Medulla oblongata (tissue), 1 donor: Measurements from ENCODE around the gene TJP1.
A peak's percentile ranks its signal among the peaks of the same experiment; 100 is the strongest.

Experiments used
- DNase-seq: peaks from one replicate; pipeline ENCODE4 v3.0.0-alpha.2; 2015; ENCODE audit errors: extremely low spot score

The TJP1 gene

GRCh38 chr15:29822100-29822683, at the start of gene TJP1:
Gene TJP1, minus strand, starts transcription at chr15:29822468. Its CDS starts 440 bp downstream, at chr15:29822028.
- peak; percentile 80 for DNase-seq

GRCh38 chr15:29871401-29871800, 49.1 kb upstream of the TJP1 start:
- DNase-seq, result peak; percentile 27

- DNase-seq, result peak; percentile 73
These were observed 48.4 kb upstream of the TJP1 start for GRCh38 chr15:29870495-29871151.

GRCh38 chr15:29867241-29868000, 45.2 kb upstream of the TJP1 start:
- no peak for DNase-seq

GRCh38 chr15:29866337-29866736, 44.1 kb upstream of the TJP1 start:
- no peak for DNase-seq

- no peak for DNase-seq
These were observed 42.2 kb upstream of the TJP1 start for GRCh38 chr15:29864501-29864900.

- no peak for DNase-seq
These were observed 41.2 kb upstream of the TJP1 start for GRCh38 chr15:29863438-29863837.

- DNase-seq, result no peak
These were observed 40.0 kb upstream of the TJP1 start for GRCh38 chr15:29862271-29862670.

GRCh38 chr15:29860872-29861271, 38.6 kb upstream of the TJP1 start:
- DNase-seq, result no peak

GRCh38 chr15:29859973-29860715, 37.9 kb upstream of the TJP1 start:
- no peak for DNase-seq

GRCh38 chr15:29859293-29859692, 37.0 kb upstream of the TJP1 start:
- no peak for DNase-seq

GRCh38 chr15:29857221-29857789, 35.0 kb upstream of the TJP1 start:
- DNase-seq, result no peak

- no peak for DNase-seq
These were observed 32.1 kb upstream of the TJP1 start for GRCh38 chr15:29854413-29854812.

GRCh38 chr15:29853211-29853987, 31.1 kb upstream of the TJP1 start:
- no peak for DNase-seq

GRCh38 chr15:29852201-29852600, 29.9 kb upstream of the TJP1 start:
- DNase-seq, result no peak

- no peak for DNase-seq
These were observed 27.4 kb upstream of the TJP1 start for GRCh38 chr15:29849716-29850115.

GRCh38 chr15:29849218-29849617, 26.9 kb upstream of the TJP1 start:
- no peak for DNase-seq

- DNase-seq, result no peak
These were observed 22.1 kb upstream of the TJP1 start for GRCh38 chr15:29844290-29844903.

GRCh38 chr15:29842290-29842689, 20.0 kb upstream of the TJP1 start:
- no peak for DNase-seq

GRCh38 chr15:29840926-29841325, 18.7 kb upstream of the TJP1 start:
- DNase-seq, result no peak

GRCh38 chr15:29840054-29840453, 17.8 kb upstream of the TJP1 start:
- DNase-seq, result no peak
